WI38 (cell line): ENCODE results near the gene ANP32A.

Experiments
- H3K4me3 ChIP-seq: 2 replicates; pipeline ENCODE4 v1.5.1; 2011; ENCODE audit warnings: low read depth, mild to moderate bottlenecking, control low read depth, low read length
- TF ChIP-seq, protein P1 (sequence below): IDR thresholded peaks from 2 replicates; pipeline ENCODE4 v1.5.1; 2012; ENCODE audit warnings: low read depth, mild to moderate bottlenecking, control low read depth, low read length

Gene ANP32A

DNA sequence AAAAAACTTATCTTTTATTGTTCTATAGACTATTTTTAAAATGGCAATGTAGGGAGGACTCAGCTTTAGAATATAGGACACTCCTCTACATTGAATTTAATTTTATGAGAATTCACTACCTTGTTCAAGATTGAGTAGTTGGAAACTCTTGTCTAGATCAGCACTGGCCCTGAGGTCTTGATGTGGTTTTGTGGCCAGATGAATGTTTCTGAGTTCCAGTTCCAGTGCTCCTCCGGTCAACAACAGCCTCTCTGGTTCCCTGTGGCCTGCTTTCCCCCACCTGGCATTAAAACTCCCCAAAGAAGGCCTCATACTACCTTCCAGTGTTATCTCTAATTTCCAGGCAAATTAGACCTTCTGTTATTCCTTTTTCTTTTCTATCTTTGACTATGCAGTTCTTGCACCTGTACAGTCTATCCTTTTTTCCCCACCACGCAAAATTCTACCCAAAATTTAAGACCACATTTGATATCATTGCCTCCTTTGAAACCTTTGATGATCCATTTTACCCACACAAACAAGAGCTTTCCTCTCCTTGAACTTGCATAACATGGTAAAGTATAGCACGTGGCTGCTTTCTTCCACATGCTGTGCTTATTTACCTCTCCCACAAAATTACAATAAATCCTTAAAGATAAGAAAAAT lies 9.6 kb upstream of the ANP32A start:
- TF ChIP-seq, protein P1, sequence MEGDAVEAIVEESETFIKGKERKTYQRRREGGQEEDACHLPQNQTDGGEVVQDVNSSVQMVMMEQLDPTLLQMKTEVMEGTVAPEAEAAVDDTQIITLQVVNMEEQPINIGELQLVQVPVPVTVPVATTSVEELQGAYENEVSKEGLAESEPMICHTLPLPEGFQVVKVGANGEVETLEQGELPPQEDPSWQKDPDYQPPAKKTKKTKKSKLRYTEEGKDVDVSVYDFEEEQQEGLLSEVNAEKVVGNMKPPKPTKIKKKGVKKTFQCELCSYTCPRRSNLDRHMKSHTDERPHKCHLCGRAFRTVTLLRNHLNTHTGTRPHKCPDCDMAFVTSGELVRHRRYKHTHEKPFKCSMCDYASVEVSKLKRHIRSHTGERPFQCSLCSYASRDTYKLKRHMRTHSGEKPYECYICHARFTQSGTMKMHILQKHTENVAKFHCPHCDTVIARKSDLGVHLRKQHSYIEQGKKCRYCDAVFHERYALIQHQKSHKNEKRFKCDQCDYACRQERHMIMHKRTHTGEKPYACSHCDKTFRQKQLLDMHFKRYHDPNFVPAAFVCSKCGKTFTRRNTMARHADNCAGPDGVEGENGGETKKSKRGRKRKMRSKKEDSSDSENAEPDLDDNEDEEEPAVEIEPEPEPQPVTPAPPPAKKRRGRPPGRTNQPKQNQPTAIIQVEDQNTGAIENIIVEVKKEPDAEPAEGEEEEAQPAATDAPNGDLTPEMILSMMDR: no peak
- no peak overlapping the region for H3K4me3 ChIP-seq

DNA sequence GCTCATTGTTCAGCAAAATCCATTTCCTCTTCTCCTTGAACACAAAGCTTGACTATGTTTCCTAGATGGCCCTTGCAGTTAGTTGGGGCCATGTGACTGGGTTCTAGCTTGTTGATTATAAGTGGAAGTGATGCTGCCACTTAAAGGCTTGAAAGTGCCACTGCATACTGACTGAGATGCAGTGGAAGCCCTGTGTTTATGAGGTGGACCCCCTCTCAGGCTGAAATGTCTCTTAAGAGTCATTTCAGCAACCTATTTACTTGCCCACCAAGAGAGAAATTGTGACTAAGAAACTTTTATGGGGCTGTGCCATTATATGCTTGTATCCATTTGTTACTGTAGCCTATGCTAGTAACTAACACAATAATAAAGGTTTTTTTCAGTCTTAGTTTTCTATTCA lies 8.4 kb upstream of the ANP32A start:
- TF ChIP-seq, protein P1: no peak
- no peak overlapping the region for H3K4me3 ChIP-seq

DNA sequence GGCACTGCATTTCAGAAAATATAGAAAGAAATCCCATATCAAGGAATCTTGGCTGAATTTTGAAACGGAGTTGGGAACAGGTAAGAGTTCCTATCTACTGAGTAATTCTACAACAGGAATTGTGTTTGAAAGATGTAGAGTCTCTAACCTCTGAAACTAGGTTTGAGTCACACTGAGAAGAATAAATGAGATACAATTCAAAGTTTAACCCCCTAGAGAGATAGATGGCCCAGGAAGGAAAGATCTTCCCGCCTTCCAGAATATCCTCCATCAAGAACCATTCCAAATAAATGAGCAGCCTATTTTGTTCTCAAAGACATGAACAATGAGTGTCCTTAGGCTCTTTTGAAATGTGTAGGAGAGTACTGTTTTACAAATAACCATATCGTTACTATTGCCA lies 2.9 kb upstream of the ANP32A start:
- TF ChIP-seq, protein P1: no peak
- H3K4me3 ChIP-seq: no peak overlapping the region

DNA sequence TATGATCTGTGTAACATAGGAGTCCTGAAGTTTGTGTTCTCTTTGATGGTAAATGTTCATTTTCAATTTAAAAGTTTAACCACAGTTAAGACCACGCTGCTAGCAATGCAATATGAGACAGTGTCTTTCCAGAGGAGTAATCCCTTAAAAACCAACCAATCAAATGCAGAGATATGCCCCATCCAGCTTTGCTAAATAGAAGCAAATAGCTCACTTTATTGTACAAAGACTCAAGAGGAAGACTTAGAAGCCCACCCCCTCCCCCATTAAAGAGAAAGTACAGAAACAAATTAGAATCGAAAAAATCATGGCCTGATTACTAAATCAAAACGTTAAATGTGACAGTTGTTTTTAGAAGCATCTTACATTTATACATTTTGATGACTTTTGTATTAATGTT lies 2.1 kb upstream of the ANP32A start:
- H3K4me3 ChIP-seq: no peak overlapping the region
- TF ChIP-seq, protein P1: no peak

DNA sequence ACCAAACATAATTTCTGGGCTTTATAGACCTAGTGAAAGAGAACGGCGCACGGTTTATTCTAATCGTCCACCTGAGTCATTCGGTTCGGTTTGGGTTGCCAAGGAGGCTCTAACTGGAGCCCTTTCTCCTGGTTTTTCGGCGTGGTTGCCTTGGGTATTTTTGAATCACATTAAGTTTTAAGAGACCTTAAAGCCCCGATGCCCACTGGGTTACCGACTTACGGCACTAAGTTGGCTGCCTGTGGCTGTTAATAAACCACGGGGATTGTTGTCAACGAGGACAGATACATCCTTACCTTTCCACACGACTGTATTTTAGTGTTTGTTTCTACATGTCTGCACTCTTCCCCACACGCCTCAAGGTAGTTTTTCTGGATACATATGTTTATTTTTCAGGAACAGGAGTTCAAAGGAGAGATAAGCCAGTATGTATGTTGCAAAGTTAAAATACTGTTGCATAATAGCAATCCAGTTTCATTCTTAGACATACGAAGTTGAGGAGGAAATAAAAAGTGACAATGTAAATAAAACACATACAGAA lies 1.2 kb upstream of the ANP32A start:
- TF ChIP-seq, protein P1: no peak
- peak overlapping the region; percentile 89 for H3K4me3 ChIP-seq

DNA sequence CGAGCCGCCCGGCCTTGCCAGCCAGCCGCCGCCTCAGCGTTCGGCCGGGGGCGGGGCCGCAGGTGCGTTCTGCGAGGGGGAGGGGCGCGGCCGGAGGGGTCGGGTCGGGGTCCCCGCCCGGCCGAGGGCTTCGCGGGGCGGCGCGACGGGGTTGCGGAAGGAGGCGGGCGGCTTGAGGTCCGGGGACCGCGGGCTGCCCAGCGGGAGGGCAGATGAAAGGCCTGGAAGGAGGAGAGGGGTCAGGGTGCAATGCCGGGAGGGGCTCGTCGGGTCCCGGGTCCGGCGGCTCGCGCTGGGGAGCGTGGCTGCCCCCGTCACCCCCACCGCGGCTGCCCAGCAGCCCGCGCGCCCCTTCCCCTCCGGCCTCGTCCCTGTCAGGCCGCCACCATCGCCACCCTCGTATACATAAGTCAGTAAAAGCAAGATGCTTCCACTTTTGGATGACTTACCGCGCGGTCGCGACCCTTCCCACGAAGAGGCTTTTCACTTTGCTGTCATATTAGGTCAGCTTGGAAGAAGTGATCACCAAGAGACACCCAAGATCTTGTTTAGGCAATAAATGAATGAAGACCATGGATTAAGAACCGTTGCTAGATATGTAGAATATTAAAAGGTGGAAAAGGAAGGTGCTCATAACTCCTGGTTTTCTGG lies 620 bp upstream of the ANP32A start:
- H3K4me3 ChIP-seq: peak overlapping the region; percentile 89
- TF ChIP-seq, protein P1: no peak
